Psoas muscle (tissue), 8 donors: ENCODE measurements around the gene FZD10. TPM values are rescaled to one million over a fixed set of nuclear protein-coding genes. Genes with fewer than 3 reads are reported as not detected.

Experiments
- ATAC-seq, 4 donors: fragments of 200-7000 bp; cut with Tn5 transposase; one replicate each; pipeline ENCODE4 v1.9.1; 2020; ENCODE audit warnings: moderate library complexity in 3 of 4, mild to moderate bottlenecking in 2 of 4
- DNase-seq, 2 donors: peaks; one replicate each; pipeline ENCODE4 v3.0.0-alpha.2; 2020
- H3K27ac ChIP-seq: fragments of 200-600 bp; one replicate; pipeline ENCODE4 v1.8.0; 2022
- H3K27me3 ChIP-seq, 3 donors: fragments of 200-600 bp in 1 of 3; one replicate each; pipeline versions ENCODE4 v1.6.1 to v1.8.0; 2013 to 2022; ENCODE audit warnings: low read length in 2 of 3, mild to moderate bottlenecking in 2 of 3, moderate library complexity in 1 of 3; ENCODE audit not compliant: insufficient read depth in 3 of 3
- H3K36me3 ChIP-seq, 2 donors: fragments of 200-600 bp in 1 of 2; one replicate each; pipeline versions ENCODE4 v1.6.1 to v1.8.0; 2013 to 2022; ENCODE audit warnings: low read depth in 1 of 2, mild to moderate bottlenecking in 1 of 2, moderate library complexity in 1 of 2; ENCODE audit not compliant: insufficient read depth in 1 of 2
- H3K4me1 ChIP-seq: fragments of 200-600 bp; one replicate; pipeline ENCODE4 v1.8.0; 2022
- H3K4me3 ChIP-seq: fragments of 200-600 bp; one replicate; pipeline ENCODE4 v1.8.0; 2022; ENCODE audit warnings: mild to moderate bottlenecking
- H3K9me3 ChIP-seq: fragments of 200-600 bp; one replicate; pipeline ENCODE4 v1.8.0; 2022
- CTCF ChIP-seq: fragments of 200-600 bp; IDR thresholded peaks from one replicate; pipeline ENCODE4 v1.8.0; 2022; ENCODE audit warnings: antibody characterized with exemption
- WGBS, 3 donors: extraction: QIAGEN DNeasy Blood & Tissue Kit; methylation state at CpG; one replicate each; pipeline versions ENCODE4 v1.1.6 to v1.1.7; 2013; 5-methylcytosine and 5-hydroxymethylcytosine counted together
- intact Hi-C, 2 donors: fragments of 100-400 bp; cut with DNase I; formaldehyde crosslinking; loops; one replicate each; pipeline versions ENCODE4 v1.11.0 to v1.14.2; 2022
- polyA plus RNA-seq, 3 donors: library from polyadenylated mRNA; stranded (reverse); fragments of 200-250 nt; gene quantifications; one replicate each; pipeline ENCODE4 v1.2.3, GENCODE V29; 2013
- total RNA-seq, 4 donors: library from RNA; stranded (reverse); fragmentation: NEBNext Ultra II Directional in 2 of 4; extraction: Animal tissue kit (Norgen Biotek cat#: 25700) in 2 of 4; gene quantifications; one replicate each; pipeline versions ENCODE4 v1.2.1 to v1.2.4, GENCODE V29; 2021 to 2023
- donor health status: healthy with polysubstance abuse.
- donor health status: DM: no; HTN: no; CAD: no; lungs with moderate emphysema.
- donor health status: Bipolar disorder and iron deficiency.
- donor health status: healthy.
- donor health status: DM: yes; HTN: yes; CAD: no.
- donor health status: DM: no; HTN: no; CAD: no.
- donor health status: DM: no; HTN: no; CAD: no.
- donor health status: DM: yes; HTN: yes; CAD: no.

FZD10 gene
- total and polyA plus RNA-seq, 7 donors, result 0.17 to 0.68 (median 0.26) TPM

- no peaks in the 10 kb centered on the region for H3K36me3 ChIP-seq
- no peak overlapping the region for H3K27ac ChIP-seq
- ATAC-seq (no peak), DNase-seq (no peak)
- intact Hi-C loops, result no loop called here
- H3K4me1 ChIP-seq, result no peaks in the 10 kb centered on the region
- no peaks in the 10 kb centered on the region for H3K9me3 ChIP-seq
- no peak for TF ChIP-seq CTCF
- WGBS, 3 donors, result 83 to 87% (median 86%) methylated on average over 22 of the region's 22 CpGs
- H3K4me3 ChIP-seq, result no peak overlapping the region
- peaks cover 0 to 19% (median 8%) of the 10 kb centered on the region in 3 donors for H3K27me3 ChIP-seq
Measured at GRCh38 chr12:130154276-130155070, 7.8 kb upstream of the FZD10 start.

DNA sequence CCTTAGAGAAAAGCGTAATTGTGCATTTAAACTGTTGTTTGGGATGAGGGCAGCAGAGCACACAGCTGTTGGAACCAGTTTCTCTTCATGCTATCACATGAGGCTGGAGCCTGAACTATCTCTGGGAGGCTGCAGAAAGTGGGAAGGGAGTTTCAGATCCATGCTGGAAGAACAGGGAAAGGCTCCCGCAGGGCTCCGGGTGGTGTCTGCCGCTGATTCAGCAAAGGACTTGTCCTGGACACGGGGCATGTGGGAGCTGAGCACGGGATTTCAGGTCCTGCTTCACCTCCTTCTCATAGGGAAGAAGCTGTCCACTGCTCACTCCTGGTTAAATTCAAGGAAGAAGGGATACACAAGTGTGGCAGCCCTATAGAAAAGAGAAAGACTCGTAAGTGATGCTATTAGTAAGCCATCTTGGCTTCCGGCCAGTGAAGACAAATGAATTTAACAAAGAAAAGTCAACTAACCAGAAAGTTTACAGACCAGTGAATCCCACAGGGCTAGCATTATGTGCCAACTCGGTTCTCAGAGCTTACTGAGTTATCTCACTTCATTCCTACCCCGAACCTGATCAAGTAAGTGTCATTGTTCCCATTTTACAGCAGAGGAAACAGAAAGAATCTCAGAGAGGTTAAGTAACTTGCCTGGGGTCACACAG is 6.7 kb upstream of the FZD10 start:
- no peaks in the 10 kb centered on the region for H3K4me1 ChIP-seq
- H3K9me3 ChIP-seq, result no peaks in the 10 kb centered on the region
- H3K36me3 ChIP-seq, result no peaks in the 10 kb centered on the region
- ATAC-seq (no peak), DNase-seq (no peak)
- TF ChIP-seq CTCF, result no peak
- peaks cover 0 to 30% (median 9%) of the 10 kb centered on the region in 3 donors for H3K27me3 ChIP-seq
- intact Hi-C loops, result no loop called here
- H3K27ac ChIP-seq, result no peak overlapping the region
- H3K4me3 ChIP-seq, result no peak overlapping the region
- 77 to 84% (median 78%) methylated on average over 10 of the region's 10 CpGs for WGBS, 3 donors

DNA sequence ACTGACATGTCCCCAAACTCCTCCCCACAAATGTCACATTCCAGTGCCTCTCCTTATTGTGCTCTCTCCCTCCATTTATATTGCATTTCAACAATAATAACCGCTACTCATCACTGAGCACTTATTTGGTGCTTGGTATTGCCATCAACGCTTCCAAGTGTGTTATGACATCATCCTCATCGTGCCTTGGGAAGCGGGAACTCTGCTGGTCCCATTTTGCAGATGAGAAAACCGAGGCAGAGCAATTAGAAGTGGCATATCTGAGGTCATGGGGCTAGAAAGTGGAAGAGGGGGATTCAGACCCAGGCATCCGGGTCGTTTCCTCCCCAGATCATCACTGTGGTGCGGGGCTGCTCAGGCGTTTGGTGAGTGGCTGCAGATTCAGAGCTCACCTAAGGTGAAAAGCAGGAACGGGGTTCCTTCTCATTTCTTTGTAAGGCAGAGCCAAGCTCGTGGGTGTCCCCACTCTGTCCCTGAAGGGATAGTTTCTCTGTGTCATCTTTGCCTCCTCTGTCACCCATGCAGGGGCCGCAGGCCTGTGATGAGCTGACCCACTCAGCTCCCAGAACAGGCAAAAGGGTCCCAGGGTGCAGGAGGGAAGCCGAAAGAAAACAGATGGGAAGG is 5.5 kb upstream of the FZD10 start:
- H3K4me1 ChIP-seq, result no peaks in the 10 kb centered on the region
- H3K27ac ChIP-seq, result no peak overlapping the region
- WGBS, 3 donors, result 82 to 87% (median 82%) methylated on average over 13 of the region's 13 CpGs
- H3K4me3 ChIP-seq, result no peak overlapping the region
- DNase-seq, result no peak
- ATAC-seq, result no peak
- no peaks in the 10 kb centered on the region for H3K36me3 ChIP-seq
- no peaks in the 10 kb centered on the region for H3K9me3 ChIP-seq
- peaks cover 0 to 42% (median 12%) of the 10 kb centered on the region in 3 donors for H3K27me3 ChIP-seq
- no peak for TF ChIP-seq CTCF
- intact Hi-C loops, result no loop called here

GRCh38 chr12:130157998-130158753 is 4.1 kb upstream of the FZD10 start:
- Histone ChIP-seq H3K4me1 (no peaks in the 10 kb centered on the region), H3K36me3 (no peaks in the 10 kb centered on the region), H3K4me3 (no peak overlapping the region), H3K27ac (no peak overlapping the region), H3K9me3 (no peaks in the 10 kb centered on the region), H3K27me3 (peaks cover 0 to 55% (median 18%) of the 10 kb centered on the region in 3 donors)
- WGBS, 3 donors, result 40 to 52% (median 43%) methylated on average over 15 of the region's 15 CpGs
- no peak for TF ChIP-seq CTCF
- intact Hi-C loops, result no loop called here
- no peak for ATAC-seq
- no peak for DNase-seq
